Measurements from ENCODE around the gene CXCR4. TPM values are rescaled to one million over a fixed set of nuclear protein-coding genes. Genes with fewer than 3 reads are reported as not detected.
"Not testable (repeated sequence)": the region's sequence is repeated elsewhere in the genome, so short reads cannot be mapped to it uniquely, and the experiment has no call there.

Gene CXCR4
- total and polyA plus RNA-seq, 11 donors, result 1.1 to 21.3 (median 3.7) TPM

DNA sequence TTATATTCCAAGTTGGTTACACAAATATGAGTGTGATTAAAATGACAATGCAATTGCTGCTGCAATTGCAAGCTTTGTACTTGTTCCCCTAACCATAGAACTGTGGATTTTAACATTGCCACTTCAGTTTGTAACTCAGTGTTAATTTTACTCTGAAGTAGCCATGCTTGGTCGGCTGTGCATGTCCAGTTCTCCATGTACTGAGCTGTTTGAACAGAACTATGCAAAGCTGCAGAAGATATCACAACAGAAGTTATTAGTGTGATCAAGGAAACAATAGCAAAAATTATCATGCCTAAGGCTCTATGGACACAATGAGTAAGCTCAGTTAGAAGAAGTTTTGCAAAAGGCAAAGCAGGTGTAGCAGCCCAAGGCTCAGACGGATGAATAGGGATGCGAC is 45.3 kb downstream of the CXCR4 start:
- no peaks in the 10 kb centered on the region for H3K36me3 ChIP-seq
- no peak overlapping the region for H3K27ac ChIP-seq
- 96 to 99% (median 97%) methylated on average over 3 of the region's 3 CpGs for WGBS, 4 donors
- ATAC-seq, result no peak
- TF ChIP-seq, protein P1, sequence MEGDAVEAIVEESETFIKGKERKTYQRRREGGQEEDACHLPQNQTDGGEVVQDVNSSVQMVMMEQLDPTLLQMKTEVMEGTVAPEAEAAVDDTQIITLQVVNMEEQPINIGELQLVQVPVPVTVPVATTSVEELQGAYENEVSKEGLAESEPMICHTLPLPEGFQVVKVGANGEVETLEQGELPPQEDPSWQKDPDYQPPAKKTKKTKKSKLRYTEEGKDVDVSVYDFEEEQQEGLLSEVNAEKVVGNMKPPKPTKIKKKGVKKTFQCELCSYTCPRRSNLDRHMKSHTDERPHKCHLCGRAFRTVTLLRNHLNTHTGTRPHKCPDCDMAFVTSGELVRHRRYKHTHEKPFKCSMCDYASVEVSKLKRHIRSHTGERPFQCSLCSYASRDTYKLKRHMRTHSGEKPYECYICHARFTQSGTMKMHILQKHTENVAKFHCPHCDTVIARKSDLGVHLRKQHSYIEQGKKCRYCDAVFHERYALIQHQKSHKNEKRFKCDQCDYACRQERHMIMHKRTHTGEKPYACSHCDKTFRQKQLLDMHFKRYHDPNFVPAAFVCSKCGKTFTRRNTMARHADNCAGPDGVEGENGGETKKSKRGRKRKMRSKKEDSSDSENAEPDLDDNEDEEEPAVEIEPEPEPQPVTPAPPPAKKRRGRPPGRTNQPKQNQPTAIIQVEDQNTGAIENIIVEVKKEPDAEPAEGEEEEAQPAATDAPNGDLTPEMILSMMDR (IDR thresholded peaks at IDR 0.05), result no peak
- no peak for TF ChIP-seq POLR2A (IDR thresholded peaks at IDR 0.05)
- peaks cover 0 to 14% (median 0%) of the 10 kb centered on the region in 12 donors for H3K9me3 ChIP-seq
- no peak overlapping the region for H3K4me3 ChIP-seq
- no peak for DNase-seq
- intact Hi-C loops (cut with DNase I), result no loop called here
- no peaks in the 10 kb centered on the region for H3K4me1 ChIP-seq
- H3K27me3 ChIP-seq, result no peaks in the 10 kb centered on the region

DNA sequence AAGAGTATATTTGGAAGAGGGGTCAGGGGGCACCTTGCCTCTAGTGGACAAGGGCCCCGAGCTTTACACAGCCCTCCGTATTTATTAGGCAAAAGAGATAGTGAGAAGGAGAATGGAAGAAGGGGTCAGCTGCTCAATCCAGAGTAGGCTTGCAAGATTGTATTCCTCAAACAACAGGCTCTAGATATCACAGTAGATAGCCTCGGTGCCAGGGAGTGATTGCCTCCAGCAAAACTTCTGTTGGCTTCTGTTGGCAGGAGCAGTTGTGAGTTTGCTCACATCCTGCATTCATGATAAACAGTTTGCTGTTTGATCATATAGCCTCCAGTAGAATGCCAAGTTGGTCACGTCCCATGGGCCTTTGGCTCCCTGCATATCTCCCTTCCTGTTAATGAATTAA is 46.1 kb downstream of the CXCR4 start:
- DNase-seq; H3K4me1 ChIP-seq; H3K4me3 ChIP-seq; H3K27me3 ChIP-seq; intact Hi-C loops (cut with DNase I); H3K36me3 ChIP-seq; H3K27ac ChIP-seq; ATAC-seq: not testable (repeated sequence)
- 89 to 93% (median 89%) methylated on average over 4 of the region's 4 CpGs for WGBS, 4 donors
- H3K9me3 ChIP-seq, result peaks cover 0 to 14% (median 0%) of the 10 kb centered on the region in 12 donors

DNA sequence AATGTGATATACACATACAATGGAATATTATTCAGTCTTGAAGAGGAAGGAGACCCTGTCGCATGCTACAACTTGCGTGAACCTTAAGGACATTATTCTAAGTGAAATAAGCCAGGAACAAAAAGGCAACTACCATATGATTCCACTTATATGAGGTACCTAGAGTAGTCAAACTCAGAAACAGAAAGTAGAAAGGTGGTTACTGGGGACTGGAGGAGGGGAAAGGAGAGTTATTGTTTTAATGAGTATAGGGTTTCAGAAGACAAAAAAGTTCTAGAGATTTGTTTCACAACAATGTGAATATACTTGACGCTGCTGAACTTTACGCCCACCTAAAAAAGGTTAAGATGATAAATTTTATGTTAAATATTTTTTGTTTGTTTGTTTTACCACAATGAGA is 47.0 kb downstream of the CXCR4 start:
- no peak overlapping the region for H3K4me3 ChIP-seq
- H3K27ac ChIP-seq, result no peak overlapping the region
- TF ChIP-seq POLR2A (IDR thresholded peaks at IDR 0.05), result no peak
- TF ChIP-seq, protein P1 (IDR thresholded peaks at IDR 0.05), result no peak
- no peaks in the 10 kb centered on the region for H3K27me3 ChIP-seq
- peaks cover 0 to 14% (median 0%) of the 10 kb centered on the region in 12 donors for H3K9me3 ChIP-seq
- 96 to 98% (median 97%) methylated on average over 4 of the region's 4 CpGs for whole genome bisulfite sequencing, 4 donors
- DNase-seq, result no peak
- intact Hi-C loops (cut with DNase I), result no loop called here
- no peak for ATAC-seq
- H3K4me1 ChIP-seq, result no peaks in the 10 kb centered on the region
- no peaks in the 10 kb centered on the region for H3K36me3 ChIP-seq

DNA sequence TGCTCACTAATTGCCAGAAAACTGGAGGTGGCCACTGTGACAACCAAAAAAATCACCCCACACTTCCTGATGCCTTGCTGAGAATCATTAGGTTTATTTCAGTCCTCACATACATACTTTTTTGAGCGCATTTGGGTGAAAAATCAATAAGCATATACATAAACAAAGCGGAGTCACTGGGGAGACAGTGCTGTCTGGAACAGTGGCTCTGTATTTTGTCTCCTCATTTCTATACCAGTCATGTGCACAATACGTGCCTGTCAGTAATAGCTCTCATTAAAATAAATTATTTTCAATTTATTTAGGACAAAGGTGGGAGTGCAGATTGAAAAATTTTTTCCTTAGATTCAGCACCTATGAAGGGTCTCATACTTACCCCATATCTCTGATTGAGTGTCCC is 48.2 kb downstream of the CXCR4 start:
- WGBS, 4 donors, result 94 to 97% (median 95%) methylated on average over 3 of the region's 3 CpGs
- Histone ChIP-seq H3K27ac (no peak overlapping the region), H3K4me1 (peaks cover 0 to 10% (median 0%) of the 10 kb centered on the region in 12 donors), H3K36me3 (no peaks in the 10 kb centered on the region), H3K27me3 (no peaks in the 10 kb centered on the region), H3K9me3 (peaks cover 0 to 14% (median 0%) of the 10 kb centered on the region in 12 donors), H3K4me3 (no peak overlapping the region)
- ATAC-seq (no peak), DNase-seq (no peak)
- intact Hi-C loops (cut with DNase I), result no loop called here
- TF ChIP-seq POLR2A (IDR thresholded peaks at IDR 0.05), result no peak
- TF ChIP-seq, protein P1 (IDR thresholded peaks at IDR 0.05), result no peak

DNA sequence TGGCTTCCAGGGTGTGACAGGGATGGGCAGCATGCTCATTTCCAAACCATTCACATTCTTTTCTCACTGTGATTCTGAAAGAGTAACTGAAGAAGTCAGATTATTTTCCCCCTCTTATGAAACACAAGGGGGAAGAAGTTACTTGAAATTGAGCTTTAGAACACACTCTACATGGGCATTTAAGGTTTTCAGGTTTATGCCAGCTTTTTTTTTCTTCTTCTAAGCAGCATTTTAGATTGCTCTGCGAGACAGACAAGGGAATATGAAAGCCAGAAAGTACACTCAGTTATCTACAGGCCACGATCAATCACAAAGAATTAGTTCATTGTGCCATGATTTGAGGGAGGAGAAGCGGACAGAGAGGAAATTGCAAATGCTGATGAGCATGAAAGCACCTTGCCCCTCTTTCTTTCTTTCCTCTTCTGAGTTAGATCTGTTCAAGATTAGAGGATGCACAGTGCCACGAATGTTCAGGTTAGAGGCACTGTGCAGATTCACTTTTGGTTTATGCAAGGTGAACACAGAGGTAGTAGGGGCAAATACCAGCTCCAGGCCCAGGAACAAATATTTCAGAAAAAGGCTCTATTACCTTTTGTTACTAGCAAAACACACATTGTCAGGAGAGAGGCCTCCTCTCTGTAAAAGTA is 49.2 kb downstream of the CXCR4 start:
- no peak overlapping the region for H3K27ac ChIP-seq
- 83 to 89% (median 87%) methylated on average over 4 of the region's 4 CpGs for WGBS, 4 donors
- intact Hi-C loops (cut with DNase I), result no loop called here

More for the DNA sequence above, 49.2 kb downstream of the CXCR4 start:
- Histone ChIP-seq H3K36me3 (no peaks in the 10 kb centered on the region), H3K4me3 (no peak overlapping the region), H3K27me3 (no peaks in the 10 kb centered on the region), H3K9me3 (peaks cover 0 to 14% (median 0%) of the 10 kb centered on the region in 12 donors), H3K4me1 (peaks cover 0 to 11% (median 0%) of the 10 kb centered on the region in 12 donors)
- TF ChIP-seq, protein P1 (IDR thresholded peaks at IDR 0.05), result no peak
- no peak for TF ChIP-seq POLR2A (IDR thresholded peaks at IDR 0.05)
- DNase-seq, result no peak
- ATAC-seq, result no peak
